NCI-H748 (cell line): ENCODE data around the gene SAMM50.

ENCODE experiments used
- DNase-seq: peaks from one replicate; lab custom pipeline; 2025; ENCODE audit not compliant: unreplicated experiment; lab: John Stamatoyannopoulos, UW

The SAMM50 gene

DNA sequence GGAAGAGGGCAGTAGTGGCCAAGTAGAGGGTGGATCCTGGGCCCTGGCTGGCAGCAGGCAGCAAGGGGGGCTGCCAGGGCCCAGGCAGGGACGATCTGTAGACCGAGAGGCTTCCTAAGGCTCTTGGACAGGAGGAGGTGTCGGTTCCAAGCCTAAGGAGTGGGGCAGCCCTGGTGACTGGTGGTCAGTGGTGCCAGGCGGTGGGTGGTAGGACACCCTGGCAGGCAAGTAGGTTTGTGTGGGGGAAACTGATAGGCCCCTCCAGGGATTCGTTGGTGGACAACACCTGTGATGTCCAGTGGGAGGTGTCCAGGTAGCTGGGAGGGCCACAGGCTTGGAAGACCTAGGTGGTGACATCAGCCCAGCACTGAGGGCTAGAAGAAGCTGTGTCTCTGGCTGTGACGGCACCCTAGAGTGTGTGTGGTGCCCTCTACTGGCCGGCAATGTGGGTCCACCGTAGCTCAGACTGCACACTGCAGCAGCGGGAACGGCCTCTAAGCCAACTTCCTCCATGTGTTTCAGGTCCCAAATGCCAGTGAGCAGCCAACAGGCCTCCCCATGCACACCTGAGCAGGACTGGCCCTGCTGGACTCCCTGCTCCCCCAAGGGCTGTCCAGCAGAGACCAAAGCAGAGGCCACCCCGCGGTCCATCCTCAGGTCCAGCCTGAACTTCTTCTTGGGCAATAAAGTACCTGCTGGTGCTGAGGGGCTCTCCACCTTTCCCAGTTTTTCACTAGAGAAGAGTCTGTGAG, 9.4 kb upstream of the SAMM50 start:
- DNase-seq = peak; percentile 47

DNA sequence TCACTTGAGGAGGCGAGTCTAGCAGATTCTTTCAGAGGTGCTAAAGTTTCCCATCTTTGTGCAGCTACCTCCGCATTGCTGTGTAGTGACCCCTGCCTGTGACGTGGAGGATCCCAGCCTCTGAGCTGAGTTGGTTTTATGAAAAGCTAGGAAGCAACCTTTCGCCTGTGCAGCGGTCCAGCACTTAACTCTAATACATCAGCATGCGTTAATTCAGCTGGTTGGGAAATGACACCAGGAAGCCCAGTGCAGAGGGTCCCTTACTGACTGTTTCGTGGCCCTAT, 8.9 kb upstream of the SAMM50 start:
- no peak for DNase-seq

DNA sequence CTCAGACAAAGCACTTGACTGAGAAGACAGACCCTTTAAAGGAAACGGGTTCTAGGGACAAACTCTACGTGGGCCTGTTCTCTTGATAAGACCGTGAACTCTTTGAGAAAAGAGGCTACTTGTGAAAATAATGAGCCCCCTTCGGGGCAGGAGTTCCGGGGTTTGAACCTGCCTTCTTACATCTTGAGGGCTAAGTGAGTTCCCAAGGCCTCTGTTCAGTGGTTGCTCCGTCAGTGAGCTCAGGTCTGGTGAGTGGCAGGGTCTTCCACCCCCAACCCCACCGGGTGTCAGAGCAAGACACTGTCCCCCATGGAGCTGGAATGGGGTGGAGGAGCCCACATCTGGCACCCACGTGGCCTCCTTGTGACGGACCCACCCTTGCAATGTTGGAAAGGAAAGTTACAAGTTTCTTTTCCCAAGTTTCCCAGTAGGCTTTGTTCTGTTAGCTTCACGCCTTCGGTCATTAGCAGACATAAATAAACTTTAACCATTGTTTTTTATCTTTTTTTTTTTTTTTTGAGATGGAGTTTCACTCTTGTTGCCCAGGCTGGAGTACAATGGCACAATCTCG, 6.3 kb upstream of the SAMM50 start:
- no peak for DNase-seq

DNA sequence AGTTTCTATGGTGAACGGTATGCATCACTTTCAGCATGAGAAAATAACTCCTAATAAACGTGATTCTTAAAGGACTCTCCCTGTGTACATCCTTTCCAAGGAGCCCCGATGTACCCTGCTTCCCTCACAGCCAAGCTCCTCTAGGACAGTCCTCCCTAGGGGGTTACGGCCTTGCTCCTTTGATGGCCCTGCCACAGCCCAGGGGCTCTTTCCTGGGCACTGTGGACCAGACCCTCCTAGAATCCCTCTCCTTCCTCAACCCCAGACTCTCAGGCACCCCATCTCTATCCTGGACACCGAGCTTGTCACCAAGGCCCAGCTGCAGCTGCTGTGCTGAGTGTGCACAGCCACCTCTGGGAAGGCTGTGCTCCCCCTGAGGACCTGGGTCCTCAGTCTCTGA, 3.9 kb upstream of the SAMM50 start:
- no peak for DNase-seq

DNA sequence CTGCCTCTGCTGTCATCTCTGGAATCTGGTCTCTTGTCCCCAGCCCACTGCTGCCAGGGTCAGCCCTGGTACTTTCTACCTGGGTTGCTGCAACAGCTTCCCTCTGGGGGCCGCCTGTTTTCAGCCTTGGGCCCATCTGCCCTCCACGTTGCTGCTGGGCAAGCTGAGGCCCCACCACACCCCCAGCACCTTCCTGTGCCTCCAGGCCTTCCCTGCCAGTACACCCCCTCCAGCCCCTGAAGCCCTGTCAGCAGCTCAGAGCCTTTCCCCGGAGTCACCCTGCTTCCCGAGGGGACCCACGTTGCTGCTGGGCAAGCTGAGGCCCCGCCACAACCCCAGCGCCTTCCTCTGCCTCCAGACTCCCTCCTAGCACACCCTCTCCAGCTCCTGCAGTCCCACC, 3.3 kb upstream of the SAMM50 start:
- no peak for DNase-seq

DNA sequence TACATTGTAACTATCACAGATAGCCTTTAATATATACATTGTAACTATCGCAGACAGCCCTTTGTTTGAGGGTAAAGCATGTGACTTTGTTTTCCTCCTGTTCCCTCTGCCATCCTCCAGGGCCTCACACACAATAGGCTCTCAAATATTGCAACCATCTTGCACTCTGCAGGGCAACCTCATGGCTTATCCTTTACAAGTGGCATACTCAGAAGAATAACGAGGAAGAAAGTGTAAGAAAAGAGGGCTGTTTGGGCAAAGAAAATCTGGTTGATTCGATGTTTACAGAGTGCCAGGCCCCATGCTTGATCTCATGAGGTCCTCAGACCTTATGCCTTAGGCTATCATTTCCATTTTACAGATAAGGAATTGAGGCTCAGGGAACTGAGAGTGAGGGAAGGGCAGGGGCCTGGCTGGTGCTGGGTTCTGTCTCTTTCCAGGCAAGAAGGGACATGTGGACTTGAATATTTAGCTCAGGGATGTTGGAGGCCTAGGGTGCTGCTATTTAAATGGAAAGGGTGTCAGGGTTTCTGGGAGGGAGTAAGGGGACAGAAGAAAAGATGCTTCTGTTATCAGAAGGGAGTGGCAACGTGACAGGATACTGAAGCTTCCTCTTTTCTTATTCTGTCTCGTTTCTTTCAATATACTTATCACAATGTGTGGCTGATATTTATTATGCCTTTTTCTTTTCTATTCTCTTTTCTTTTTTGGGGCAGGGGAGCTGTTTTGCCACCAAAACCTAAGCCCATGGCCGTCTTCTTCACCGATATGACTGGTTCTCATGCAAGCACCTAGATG, 1.1 kb upstream of the SAMM50 start:
- no peak for DNase-seq

DNA sequence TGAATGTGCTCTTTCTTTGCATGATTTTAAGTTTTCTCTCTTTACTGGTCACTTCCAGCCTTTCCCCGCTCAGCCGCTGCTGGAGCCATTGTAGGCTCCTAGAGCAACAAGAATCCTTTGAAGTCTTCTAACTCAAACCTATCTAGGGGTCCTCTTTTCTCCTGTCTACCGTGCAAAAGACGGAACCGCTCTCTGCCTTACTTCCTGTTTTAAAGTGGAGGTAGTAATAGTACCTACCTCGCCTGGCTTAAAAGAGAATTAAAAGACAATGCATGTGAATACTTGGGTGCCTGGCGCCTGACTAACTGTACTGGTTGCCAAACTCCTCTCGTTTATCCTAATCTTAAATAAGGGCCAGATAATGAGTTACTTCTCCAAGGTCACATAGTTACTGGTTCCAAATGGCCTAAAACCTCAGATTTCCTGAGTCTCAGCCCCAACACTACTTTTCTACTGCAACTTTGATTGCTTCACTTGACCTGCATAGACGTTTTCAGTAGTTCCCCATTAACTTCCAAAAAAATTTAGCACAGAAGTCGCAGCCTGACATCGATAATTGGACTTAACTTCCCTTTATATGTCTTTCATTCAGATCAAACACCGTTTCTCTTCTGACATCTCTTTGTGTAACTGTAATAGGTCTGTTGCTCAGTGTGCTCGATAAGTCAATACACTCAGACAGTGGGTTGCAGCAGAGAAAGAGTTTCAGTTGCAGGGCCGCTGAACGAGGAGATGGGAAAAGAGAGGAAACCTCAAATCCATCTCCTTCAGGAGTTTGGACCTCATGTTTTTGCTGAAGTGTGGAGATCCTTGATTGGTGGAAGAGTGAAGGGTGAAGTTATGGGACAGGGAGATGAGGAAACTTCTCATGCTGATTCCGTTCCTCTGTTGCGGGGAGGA, 891 bp downstream of the SAMM50 start:
- DNase-seq = peak; percentile 23

DNA sequence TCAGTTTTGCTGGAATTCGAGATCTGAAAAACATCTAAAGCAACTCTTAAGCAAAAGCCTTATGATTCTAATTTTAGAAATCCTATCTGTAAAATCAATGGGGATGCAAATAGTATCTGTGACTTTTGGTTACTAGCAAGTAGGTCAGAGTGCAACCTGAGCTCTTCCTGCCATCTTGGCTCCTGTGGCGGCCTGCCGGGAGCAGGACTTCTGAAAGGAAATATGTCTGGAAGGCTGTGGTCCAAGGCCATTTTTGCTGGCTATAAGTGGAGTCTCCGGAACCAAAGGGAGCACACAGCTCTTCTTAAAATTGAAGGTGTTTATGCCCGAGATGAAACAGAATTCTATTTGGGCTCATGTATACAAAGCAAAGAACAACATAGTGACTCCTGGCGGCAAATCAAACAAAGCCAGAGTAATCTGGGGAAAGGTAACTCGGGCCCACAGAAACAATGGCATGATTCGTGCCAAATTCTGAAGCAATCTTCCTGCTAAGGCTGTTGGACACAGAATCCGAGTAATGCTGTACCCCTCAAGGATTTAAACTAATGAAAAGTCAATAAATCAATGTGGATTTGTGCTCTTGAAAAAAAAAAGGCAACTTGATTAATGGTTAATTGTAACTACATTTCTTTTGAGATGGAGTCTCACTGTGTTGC, 1.7 kb downstream of the SAMM50 start:
- no peak for DNase-seq

DNA sequence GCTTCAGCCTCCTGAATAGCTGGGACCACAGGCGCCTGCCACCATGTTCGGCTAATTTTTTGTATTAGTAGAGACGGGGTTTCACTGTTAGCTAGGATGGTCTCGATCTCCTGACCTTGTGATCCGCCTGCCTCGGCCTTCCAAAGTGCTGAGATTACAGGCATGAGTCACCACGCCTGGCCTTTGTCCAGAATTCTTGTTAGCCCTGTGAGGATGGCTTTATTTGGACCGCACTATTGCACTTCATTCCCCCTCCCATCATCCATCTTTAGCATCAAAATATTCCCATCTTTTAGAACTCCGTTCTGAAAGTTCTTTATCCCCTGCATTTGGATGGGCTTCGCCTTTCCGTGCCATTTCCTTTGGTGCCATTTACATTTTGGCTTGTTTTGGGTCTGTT, 2.6 kb downstream of the SAMM50 start:
- DNase-seq = no peak

DNA sequence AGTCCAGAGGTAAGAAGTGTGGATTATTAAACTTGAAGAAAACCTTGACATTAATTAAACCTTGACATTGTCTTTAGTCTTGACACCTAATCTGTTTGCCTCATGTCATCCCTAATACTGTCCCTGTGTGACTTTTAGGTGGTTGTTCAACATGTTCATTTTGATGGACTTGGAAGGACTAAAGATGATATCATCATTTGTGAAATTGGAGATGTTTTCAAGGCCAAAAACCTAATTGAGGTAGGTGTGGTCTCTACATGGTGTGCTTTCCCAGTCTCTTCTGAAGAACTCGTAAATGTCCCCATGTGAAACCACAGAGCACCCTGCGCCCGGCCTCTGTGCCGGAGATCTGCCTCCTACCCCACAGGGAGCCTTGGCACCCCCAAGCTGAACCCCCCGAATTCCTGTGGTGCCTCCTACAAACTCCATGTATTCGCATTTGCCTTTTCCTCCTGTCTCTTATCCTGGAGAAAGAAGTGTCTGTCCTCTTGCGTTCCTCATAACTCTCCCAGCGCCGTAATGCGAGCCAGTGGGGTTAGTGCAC, 9.1 kb downstream of the SAMM50 start:
- DNase-seq = no peak

DNA sequence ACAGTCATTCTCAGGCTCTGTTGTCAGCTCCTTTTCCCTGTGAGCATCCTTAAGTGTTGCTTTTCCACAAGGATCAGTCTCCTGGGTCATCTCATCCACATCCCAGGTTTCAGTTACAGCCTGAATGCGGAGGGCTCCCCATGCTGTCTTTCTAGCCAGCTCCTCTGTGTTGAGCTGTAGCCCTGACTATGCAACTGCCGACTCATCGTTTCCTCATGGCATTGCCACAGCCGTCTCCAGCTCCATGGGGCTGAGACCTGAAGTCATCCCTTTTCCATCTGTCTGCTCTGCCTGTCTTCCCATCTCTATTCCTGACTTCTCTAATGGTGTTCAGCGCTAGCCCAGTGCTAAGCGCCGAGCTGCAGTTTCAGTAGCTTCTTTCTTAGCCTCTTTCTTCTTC, 11.8 kb downstream of the SAMM50 start:
- no peak for DNase-seq

DNA sequence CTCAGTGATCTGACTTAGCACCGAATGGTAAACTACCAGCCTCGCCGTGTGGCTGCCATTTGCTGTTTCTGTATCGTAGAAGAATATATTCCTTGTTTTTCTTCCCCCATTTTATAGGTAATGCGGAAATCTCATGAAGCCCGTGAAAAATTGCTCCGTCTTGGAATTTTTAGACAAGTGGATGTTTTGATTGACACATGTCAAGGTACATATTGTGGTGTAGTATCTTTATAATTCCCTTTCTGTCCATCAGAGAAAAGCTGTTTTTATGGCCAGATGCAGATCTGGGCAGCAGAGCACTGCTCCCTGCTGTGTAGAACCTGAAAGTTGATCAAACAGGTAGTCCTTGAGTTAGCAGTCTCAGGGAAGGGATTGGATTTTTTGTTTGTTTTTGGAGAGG, 13.4 kb downstream of the SAMM50 start:
- DNase-seq = no peak

DNA sequence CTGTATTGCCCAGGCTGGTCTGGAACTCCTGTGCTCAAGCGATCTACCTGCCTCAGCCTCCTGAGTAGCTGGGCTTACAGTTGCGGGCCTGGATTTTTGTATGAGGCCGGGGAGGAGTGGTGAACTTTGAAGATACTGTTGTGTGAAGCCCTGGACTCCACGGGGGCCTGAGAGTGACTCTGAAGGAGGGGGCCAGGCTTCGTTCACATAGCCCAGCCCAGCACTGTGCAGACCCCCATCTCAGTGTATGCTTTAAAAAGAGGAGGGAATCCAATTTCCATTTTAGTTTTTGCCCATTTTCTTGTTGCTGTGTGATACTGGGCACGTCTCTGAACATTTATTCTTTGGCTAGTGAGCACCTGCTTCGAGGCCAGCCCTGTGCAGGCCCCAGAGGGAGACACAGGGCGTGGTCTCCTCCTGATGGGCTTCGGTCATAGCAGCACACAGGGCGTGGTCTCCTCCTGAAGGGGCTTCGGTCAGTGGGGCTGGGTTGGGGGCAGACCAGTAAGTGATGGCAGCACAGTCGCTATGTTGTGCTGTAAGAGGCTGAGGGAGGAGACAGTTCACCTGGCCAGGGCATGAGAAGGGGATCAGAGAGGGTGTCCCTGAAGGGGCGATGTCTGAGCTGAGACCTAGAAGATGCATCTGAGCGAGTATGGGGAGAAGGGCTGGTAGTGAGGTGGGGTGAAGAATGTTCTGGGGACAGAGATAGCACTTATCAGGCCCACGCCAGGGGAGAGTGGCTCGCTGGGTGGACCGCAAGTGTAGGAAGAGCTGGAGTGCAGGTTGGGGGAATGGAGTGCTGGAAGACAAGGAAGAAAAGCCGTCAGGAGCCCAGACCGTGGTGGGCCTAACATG, 14.0 kb downstream of the SAMM50 start:
- no peak for DNase-seq

DNA sequence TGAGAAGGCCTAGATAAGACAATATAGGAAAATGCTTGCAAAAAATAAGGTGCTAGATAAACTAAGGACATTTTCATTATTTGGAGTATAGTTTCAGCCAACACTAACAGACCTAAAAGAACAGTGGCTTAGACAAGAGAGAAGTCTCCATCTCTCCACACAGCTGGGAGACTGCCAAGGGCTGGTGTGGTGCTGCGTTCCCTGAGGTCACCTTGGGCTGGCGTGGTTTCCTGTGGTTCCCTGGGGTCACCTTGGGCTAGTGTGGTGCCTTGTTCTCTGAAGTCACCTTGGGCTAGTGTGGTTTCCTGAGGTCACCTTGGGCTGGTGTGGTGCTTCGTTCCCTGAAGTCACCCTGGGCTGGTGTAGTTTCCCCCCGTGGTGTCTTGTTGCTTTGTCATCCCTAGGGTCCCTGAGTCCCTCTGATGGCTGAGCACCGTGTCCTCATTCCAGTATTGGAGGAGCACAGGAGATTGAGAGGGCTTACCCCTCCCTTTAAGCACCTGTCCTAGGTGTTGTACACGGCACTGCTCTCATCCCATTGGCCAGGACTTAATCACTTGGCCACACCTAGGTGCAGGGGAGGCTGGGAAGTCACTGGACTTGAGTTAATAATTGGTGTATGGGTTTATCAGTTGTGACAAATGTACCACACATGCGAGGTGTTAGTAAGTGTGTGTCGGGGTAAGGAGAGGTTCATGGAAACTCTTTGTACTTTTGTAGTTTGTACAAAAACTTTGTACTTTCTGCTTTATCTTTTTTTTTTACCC, 14.9 kb downstream of the SAMM50 start:
- no peak for DNase-seq

DNA sequence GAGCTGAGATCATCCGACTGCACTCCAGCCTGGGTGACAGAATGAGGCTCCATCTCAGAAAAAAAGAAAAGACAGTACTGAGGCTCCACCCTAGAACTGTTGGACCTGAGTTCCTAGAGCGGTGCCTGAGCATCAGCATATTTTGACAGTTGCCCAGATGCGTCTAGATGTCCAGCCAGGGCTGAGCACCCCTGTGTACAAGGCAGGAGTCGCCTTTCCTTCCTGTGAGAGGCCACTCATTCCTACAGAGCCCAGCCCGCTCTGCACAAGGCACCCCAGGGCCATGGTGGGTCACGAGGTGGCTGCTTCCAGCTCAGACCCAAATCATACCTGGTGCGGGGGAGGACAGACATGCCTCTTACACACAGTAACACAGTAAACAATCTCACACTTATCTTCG, 15.9 kb downstream of the SAMM50 start:
- no peak for DNase-seq

DNA sequence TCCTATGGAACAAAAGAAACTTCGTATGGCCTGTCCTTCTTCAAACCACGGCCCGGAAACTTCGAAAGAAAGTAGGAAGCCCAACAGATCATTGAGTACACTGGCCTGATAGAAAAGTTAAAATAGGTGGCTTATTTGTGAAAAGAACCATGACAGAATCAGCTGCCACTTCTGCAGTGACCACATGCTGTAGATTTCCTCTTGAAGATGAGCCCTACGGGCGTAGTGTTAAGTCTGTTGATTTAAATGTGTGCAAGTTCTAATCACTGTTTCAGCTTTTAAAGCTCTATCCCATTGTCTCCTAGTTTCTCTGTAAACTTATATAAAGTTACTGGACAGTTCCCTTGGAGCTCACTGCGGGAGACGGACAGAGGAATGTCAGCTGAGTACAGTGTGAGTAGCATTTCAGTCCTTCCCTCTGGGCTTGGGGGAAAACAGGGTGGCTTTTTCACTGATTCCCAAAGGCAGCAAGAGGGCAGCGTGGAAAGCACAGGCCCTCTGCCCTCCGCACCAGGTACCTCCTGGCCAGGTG, 17.8 kb downstream of the SAMM50 start:
- DNase-seq = no peak

DNA sequence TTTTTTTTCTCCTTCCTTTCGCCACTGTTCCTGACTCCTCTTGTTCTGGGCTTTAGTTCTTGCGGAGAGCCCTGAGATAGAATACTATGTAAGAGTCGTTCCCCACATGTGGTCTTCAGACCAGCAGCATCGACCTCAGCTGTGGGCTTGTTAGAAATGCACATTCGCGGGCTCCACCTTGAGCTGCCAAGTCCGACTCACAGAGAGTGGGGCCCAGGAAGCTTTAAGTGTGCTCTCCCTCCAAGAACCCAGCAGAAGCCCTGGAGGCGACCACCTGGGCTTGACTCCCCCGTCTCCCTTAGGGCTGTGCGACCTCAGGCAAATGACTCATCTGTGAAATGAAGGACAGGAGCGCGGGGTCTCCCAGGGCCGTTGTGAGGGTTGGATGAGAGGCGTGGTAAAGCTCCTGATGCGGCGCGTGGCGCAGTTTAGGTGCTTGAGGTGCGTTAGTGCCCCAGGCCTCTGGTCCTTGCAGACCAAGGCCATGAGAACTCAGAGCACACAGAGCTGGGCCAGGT, 18.8 kb downstream of the SAMM50 start:
- DNase-seq = no peak

DNA sequence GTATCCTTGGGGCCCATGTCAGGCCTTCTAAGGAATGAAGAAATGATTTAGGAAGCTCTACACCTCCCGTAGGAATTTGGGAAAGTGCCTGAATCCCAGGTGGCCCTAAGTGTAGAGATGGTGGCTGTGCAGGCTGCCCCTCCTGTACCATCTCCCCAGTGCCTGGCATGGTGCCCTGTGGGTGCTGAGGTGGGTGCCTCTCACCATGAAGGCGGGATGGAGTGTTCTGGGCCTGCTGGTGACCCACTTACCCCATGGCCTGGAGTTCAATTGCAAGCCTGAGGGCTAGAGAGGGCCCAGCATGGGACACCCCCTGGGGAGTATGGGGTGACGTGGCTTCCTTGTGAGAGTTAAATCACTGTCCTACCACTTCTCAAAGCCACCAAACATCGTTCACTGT, 19.8 kb downstream of the SAMM50 start:
- DNase-seq = no peak
